Hepatocyte (in vitro differentiated cells): ENCODE measurements around the gene C1QTNF8. TPM values are rescaled to one million over a fixed set of nuclear protein-coding genes. Genes with fewer than 3 reads are reported as not detected.

Source experiments
- DNase-seq: peaks from one replicate; pipeline ENCODE4 v3.0.0-alpha.2; 2016; ENCODE audit warnings: low spot score
- H2AFZ ChIP-seq: fragments of 200-600 bp; sonication (generic); 2 replicates; pipeline ENCODE4 v1.6.0; 2016; ENCODE audit warnings: antibody characterized with exemption, mild to moderate bottlenecking
- H3K27ac ChIP-seq: fragments of 200-600 bp; sonication (generic); 2 replicates; pipeline ENCODE4 v1.5.1; 2016; ENCODE audit warnings: mild to moderate bottlenecking
- H3K27me3 ChIP-seq: fragments of 200-600 bp; sonication (generic); 2 replicates; pipeline ENCODE4 v1.6.1; 2016
- H3K36me3 ChIP-seq: fragments of 200-600 bp; sonication (generic); replicated peaks from 2 replicates; pipeline ENCODE4 v1.5.1; 2016; ENCODE audit warnings: low read depth; ENCODE audit not compliant: insufficient read depth
- H3K4me1 ChIP-seq: fragments of 200-600 bp; sonication (generic); 2 replicates; pipeline ENCODE4 v1.5.1; 2016; ENCODE audit warnings: mild to moderate bottlenecking, moderate library complexity; ENCODE audit not compliant: insufficient read depth
- H3K4me2 ChIP-seq: fragments of 200-600 bp; sonication (generic); 2 replicates; pipeline ENCODE4 v1.6.0; 2016
- H3K4me3 ChIP-seq: fragments of 200-600 bp; sonication (generic); 2 replicates; pipeline ENCODE4 v1.5.1; 2016; ENCODE audit warnings: mild to moderate bottlenecking
- H3K79me2 ChIP-seq: fragments of 200-600 bp; sonication (generic); 2 replicates; pipeline ENCODE4 v1.6.0; 2017; ENCODE audit warnings: mild to moderate bottlenecking
- H3K9me2 ChIP-seq: fragments of 200-600 bp; sonication (generic); replicated peaks from 2 replicates; pipeline ENCODE4 v1.6.0; 2017; ENCODE audit warnings: mild to moderate bottlenecking; ENCODE audit not compliant: insufficient read depth
- H3K9me3 ChIP-seq: fragments of 200-600 bp; sonication (generic); 2 replicates; pipeline ENCODE4 v1.5.1; 2016; ENCODE audit warnings: low read depth, mild to moderate bottlenecking
- H4K20me1 ChIP-seq: fragments of 200-600 bp; sonication (generic); 2 replicates; pipeline ENCODE4 v1.6.0; 2016; ENCODE audit warnings: mild to moderate bottlenecking; ENCODE audit not compliant: insufficient read depth, poor library complexity, severe bottlenecking
- CTCF ChIP-seq: fragments of 200-600 bp; sonication (generic); IDR thresholded peaks from 2 replicates; pipeline ENCODE4 v1.5.1; 2016; ENCODE audit warnings: antibody characterized with exemption, mild to moderate bottlenecking; ENCODE audit not compliant: poor library complexity
- EZH2 ChIP-seq: fragments of 200-600 bp; sonication (generic); IDR thresholded peaks from 2 replicates; pipeline ENCODE4 v1.6.1; 2016; ENCODE audit warnings: antibody characterized with exemption, mild to moderate bottlenecking, borderline replicate concordance
- EZH2phosphoT487 ChIP-seq: fragments of 200-600 bp; sonication (generic); IDR thresholded peaks from one replicate; pipeline ENCODE4 v1.6.1; 2018; ENCODE audit warnings: antibody characterized with exemption, mild to moderate bottlenecking, low read depth, moderate library complexity; ENCODE audit not compliant: unreplicated experiment, severe bottlenecking
- WGBS: methylation state at CpG from one replicate; pipeline ENCODE4 v1.1.6; 2016; ENCODE audit warnings: low lambda C conversion rate; ENCODE audit errors: missing lambda C conversion rate; 5-methylcytosine and 5-hydroxymethylcytosine counted together
- polyA plus RNA-seq: library from polyadenylated mRNA; unstranded; fragments of >200 nt; fragmentation: Nextera tagmentation; extraction: Ambion mirVana; gene quantifications from 2 replicates; pipeline ENCODE4 v1.2.1, GENCODE V29; 2016
- total RNA-seq: library from RNA; depleted of rRNA; stranded (reverse); fragments of >200 nt; gene quantifications from 2 replicates; pipeline ENCODE4 v1.2.3, GENCODE V29; 2014

Gene C1QTNF8
- total and polyA plus RNA-seq, 2 experiments from 2014 or later, result not detected

GRCh38 chr16:1045310-1045992, 50.6 kb downstream of the C1QTNF8 start:
- no peak overlapping the region for H3K4me3 ChIP-seq
- WGBS, result 78% methylated on average over 35 of the region's 38 CpGs
- H3K27me3 ChIP-seq, result no peaks in the 10 kb centered on the region

GRCh38 chr16:1044460-1045309, 51.4 kb downstream of the C1QTNF8 start:
- TF ChIP-seq CTCF, result no peak
- no peak for TF ChIP-seq EZH2
- TF ChIP-seq EZH2phosphoT487, result no peak
- H2AFZ ChIP-seq, result no peak overlapping the region
- 90% methylated on average over 34 of the region's 43 CpGs for WGBS
- H3K79me2 ChIP-seq, result no peaks in the 10 kb centered on the region
- H3K9me2 ChIP-seq, result no peaks in the 10 kb centered on the region
- no peaks in the 10 kb centered on the region for H3K36me3 ChIP-seq
- H3K27me3 ChIP-seq, result no peaks in the 10 kb centered on the region
- H4K20me1 ChIP-seq, result no peaks in the 10 kb centered on the region
- H3K4me2 ChIP-seq, result no peak overlapping the region
- no peak overlapping the region for H3K4me3 ChIP-seq
- peaks cover 5% of the 10 kb centered on the region for H3K4me1 ChIP-seq
- no peak overlapping the region for H3K27ac ChIP-seq
- no peaks in the 10 kb centered on the region for H3K9me3 ChIP-seq
- no peak for DNase-seq

More at GRCh38 chr16:1045310-1045992, 50.6 kb downstream of the C1QTNF8 start:
- peaks cover 5% of the 10 kb centered on the region for H3K4me1 ChIP-seq
- no peak overlapping the region for H2AFZ ChIP-seq
- H3K36me3 ChIP-seq, result no peaks in the 10 kb centered on the region
- H4K20me1 ChIP-seq, result no peaks in the 10 kb centered on the region
- DNase-seq, result no peak
- TF ChIP-seq CTCF (no peak), EZH2phosphoT487 (no peak), EZH2 (no peak)
- no peaks in the 10 kb centered on the region for H3K9me2 ChIP-seq
- no peaks in the 10 kb centered on the region for H3K79me2 ChIP-seq
- no peak overlapping the region for H3K27ac ChIP-seq
- H3K4me2 ChIP-seq, result no peak overlapping the region
- H3K9me3 ChIP-seq, result no peaks in the 10 kb centered on the region

GRCh38 chr16:1043881-1044451, 52.1 kb downstream of the C1QTNF8 start:
- H3K4me1 ChIP-seq, result peaks cover 5% of the 10 kb centered on the region

More at GRCh38 chr16:1043881-1044451, 52.1 kb downstream of the C1QTNF8 start:
- 92% methylated on average over 20 of the region's 40 CpGs for WGBS
- TF ChIP-seq EZH2 (no peak), CTCF (no peak), EZH2phosphoT487 (no peak)
- Histone ChIP-seq H3K9me3 (no peaks in the 10 kb centered on the region), H4K20me1 (no peaks in the 10 kb centered on the region), H3K27me3 (no peaks in the 10 kb centered on the region), H3K36me3 (no peaks in the 10 kb centered on the region), H2AFZ (no peak overlapping the region), H3K9me2 (no peaks in the 10 kb centered on the region), H3K27ac (no peak overlapping the region), H3K4me3 (no peak overlapping the region), H3K79me2 (no peaks in the 10 kb centered on the region), H3K4me2 (no peak overlapping the region)
- no peak for DNase-seq
